Measurements from ENCODE around the gene UNC13D.
"Not testable (repeated sequence)": the region's sequence is repeated elsewhere in the genome, so short reads cannot be mapped to it uniquely, and the experiment has no call there.

UNC13D gene

DNA sequence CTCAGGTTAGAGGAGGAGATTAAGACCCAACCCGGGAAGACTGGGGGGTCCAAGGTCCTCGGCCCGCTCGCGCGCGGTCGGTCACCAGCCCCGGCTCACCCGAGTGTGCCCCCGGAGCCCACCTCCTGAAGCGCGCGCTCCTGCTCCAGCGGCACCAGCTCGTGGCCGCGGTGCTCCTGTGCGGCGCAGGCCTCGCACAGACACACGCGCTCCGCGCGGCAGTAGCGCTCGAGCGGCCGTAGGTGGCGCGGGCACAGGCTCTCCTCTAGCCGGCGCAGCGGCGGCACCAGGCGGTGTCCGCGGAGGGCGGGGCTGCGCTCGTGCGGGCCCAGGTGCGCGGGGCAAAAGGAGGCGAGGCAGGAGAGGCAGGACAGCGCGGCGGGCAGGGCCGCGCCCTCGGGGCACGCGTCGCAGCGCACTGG lies 33.6 kb upstream of the UNC13D start:
- peak; percentile 82 for ATAC-seq (ENCODE audit: low read depth)
- peaks cover 17% of the 10 kb centered on the region for H3K4me1 Mint-ChIP-seq
- H3K27ac Mint-ChIP-seq: peak overlapping the region; percentile 86
- H3K4me3 Mint-ChIP-seq: peak overlapping the region; percentile 94
- H3K36me3 Mint-ChIP-seq: no peaks in the 10 kb centered on the region
- no peaks in the 10 kb centered on the region for H3K9me3 Mint-ChIP-seq
- no peaks in the 10 kb centered on the region for H3K27me3 Mint-ChIP-seq
- peak; percentile 72 to 74 for DNase-seq (ENCODE audit: low spot score in 2 of 2)

- Mint-ChIP-seq H3K4me1 (peaks cover 17% of the 10 kb centered on the region), H3K27me3 (no peaks in the 10 kb centered on the region), H3K27ac (peak overlapping the region; percentile 86), H3K9me3 (no peaks in the 10 kb centered on the region), H3K4me3 (peak overlapping the region; percentile 94), H3K36me3 (no peaks in the 10 kb centered on the region)
- peak in 1 of 2 donors; percentile 45 for DNase-seq (ENCODE audit: low spot score in 2 of 2)
- peak; percentile 14 for ATAC-seq (ENCODE audit: low read depth)
Observed at GRCh38 chr17:75876938-75877751, 32.9 kb upstream of the UNC13D start.

- H3K36me3 Mint-ChIP-seq: no peaks in the 10 kb centered on the region
- peak; percentile 61 to 62 for DNase-seq (ENCODE audit: low spot score in 2 of 2)
- H3K4me3 Mint-ChIP-seq: peak overlapping the region; percentile 94
- peak overlapping the region; percentile 86 for H3K27ac Mint-ChIP-seq
- no peaks in the 10 kb centered on the region for H3K27me3 Mint-ChIP-seq
- H3K9me3 Mint-ChIP-seq: no peaks in the 10 kb centered on the region
- ATAC-seq (ENCODE audit: low read depth): peak; percentile 67
- peaks cover 17% of the 10 kb centered on the region for H3K4me1 Mint-ChIP-seq
Observed at GRCh38 chr17:75876190-75876937, 32.2 kb upstream of the UNC13D start.

DNA sequence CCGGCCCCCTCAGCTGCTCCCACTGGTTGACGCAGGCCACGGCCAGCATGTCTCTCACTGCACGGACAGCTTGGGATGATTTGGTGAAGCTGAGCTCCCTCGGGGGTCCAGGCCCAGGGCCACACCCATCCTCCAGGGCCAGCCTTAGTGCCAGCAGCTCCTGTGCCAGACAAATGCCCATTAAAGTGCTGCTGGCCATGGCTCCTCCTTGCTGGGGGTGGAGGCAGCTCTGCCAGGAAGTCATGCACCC lies 31.7 kb upstream of the UNC13D start:
- DNase-seq (ENCODE audit: low spot score in 2 of 2): no peak
- Mint-ChIP-seq H3K4me3 (peak overlapping the region; percentile 94), H3K27me3 (no peaks in the 10 kb centered on the region), H3K9me3 (no peaks in the 10 kb centered on the region), H3K27ac (peak overlapping the region; percentile 86), H3K4me1 (peaks cover 17% of the 10 kb centered on the region), H3K36me3 (no peaks in the 10 kb centered on the region)
- ATAC-seq (ENCODE audit: low read depth): no peak

DNA sequence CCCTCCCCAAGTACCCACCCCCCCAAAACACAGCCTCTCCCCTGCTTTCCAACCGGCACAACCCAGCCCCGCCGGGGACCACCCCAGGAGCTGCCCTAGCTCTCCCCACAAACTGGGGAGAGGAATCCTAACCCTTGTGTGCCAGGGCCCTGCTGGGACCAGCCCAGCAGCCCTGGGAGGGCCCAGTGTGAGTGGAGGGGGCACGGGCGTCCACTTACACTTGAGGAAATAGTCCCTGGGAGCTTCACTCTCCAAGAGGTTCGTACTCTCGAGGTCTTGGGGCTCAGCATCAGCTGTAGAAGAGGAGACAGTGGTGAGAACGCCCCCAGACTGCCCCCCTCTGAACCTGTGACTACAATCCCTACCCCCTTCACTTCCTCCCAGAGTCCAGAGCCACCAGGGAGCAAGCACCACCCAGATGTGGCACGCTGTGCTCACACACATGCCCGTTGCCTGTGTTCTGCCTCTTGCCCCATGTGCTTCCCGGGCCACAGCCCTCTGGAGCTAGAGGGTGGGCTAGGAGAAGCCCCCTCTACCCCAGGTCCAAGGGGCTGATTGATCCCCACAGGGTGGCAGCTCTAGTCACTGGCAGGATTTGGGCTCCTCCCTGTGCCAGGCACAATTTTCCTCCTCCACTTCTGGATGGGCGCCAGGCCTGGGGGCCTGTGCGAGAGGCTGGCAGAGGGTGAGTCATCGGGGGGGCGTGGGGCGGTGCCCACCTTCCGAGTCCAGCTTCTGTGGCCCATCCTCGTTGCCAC lies 31.2 kb upstream of the UNC13D start:
- peak overlapping the region; percentile 94 for H3K4me3 Mint-ChIP-seq
- H3K27ac Mint-ChIP-seq: peak overlapping the region; percentile 86
- H3K9me3 Mint-ChIP-seq: no peaks in the 10 kb centered on the region
- H3K27me3 Mint-ChIP-seq: no peaks in the 10 kb centered on the region
- H3K36me3 Mint-ChIP-seq: no peaks in the 10 kb centered on the region
- ATAC-seq (ENCODE audit: low read depth) (no peak), DNase-seq (ENCODE audit: low spot score in 2 of 2) (no peak)
- H3K4me1 Mint-ChIP-seq: peaks cover 17% of the 10 kb centered on the region

- DNase-seq (ENCODE audit: low spot score in 2 of 2) (no peak), ATAC-seq (ENCODE audit: low read depth) (no peak)
- no peaks in the 10 kb centered on the region for H3K36me3 Mint-ChIP-seq
- no peaks in the 10 kb centered on the region for H3K27me3 Mint-ChIP-seq
- H3K9me3 Mint-ChIP-seq: no peaks in the 10 kb centered on the region
- no peak overlapping the region for H3K27ac Mint-ChIP-seq
- H3K4me3 Mint-ChIP-seq: no peak overlapping the region
- peaks cover 17% of the 10 kb centered on the region for H3K4me1 Mint-ChIP-seq
Observed at GRCh38 chr17:75874323-75875181, 30.3 kb upstream of the UNC13D start.

DNA sequence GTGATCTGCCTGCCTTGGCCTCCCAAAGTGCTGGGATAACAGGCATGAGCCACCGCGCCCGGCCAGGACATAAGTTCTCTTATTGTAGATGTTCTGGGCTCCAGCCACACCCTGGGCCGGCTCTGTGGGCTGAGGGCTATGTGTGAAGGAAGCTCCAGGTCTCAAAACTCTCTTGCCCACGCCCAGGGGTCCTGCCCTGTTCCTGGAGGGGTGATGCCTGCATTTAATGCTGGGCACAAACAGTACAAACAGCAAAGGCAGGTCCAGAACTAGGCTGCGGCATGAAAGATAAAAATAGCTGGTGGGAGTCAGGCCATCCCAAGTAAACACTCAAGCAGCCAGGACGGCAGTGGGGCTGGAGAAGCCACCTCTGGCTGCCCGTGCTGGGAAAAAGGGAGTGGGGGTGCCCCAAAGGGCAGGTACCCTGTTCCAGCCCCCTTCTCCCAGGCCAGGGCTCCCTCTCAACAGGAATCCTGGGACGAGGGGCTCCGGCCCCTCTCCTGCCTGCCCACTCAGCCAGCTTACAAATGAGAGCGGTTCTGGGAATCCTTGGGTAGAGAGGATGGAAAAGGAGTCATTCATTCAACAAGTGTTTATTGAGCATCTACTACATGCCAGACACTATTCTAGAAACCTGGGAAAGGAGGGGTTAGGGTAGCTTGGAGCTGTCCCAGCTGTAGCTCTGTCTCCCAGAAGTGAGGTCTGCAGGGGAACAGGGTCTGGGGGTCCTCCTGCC lies 29.6 kb upstream of the UNC13D start:
- ATAC-seq (ENCODE audit: low read depth) (no peak), DNase-seq (ENCODE audit: low spot score in 2 of 2) (no peak)
- Mint-ChIP-seq H3K4me1 (peaks cover 17% of the 10 kb centered on the region), H3K27ac (no peak overlapping the region), H3K27me3 (no peaks in the 10 kb centered on the region), H3K9me3 (no peaks in the 10 kb centered on the region), H3K4me3 (no peak overlapping the region), H3K36me3 (no peaks in the 10 kb centered on the region)

DNA sequence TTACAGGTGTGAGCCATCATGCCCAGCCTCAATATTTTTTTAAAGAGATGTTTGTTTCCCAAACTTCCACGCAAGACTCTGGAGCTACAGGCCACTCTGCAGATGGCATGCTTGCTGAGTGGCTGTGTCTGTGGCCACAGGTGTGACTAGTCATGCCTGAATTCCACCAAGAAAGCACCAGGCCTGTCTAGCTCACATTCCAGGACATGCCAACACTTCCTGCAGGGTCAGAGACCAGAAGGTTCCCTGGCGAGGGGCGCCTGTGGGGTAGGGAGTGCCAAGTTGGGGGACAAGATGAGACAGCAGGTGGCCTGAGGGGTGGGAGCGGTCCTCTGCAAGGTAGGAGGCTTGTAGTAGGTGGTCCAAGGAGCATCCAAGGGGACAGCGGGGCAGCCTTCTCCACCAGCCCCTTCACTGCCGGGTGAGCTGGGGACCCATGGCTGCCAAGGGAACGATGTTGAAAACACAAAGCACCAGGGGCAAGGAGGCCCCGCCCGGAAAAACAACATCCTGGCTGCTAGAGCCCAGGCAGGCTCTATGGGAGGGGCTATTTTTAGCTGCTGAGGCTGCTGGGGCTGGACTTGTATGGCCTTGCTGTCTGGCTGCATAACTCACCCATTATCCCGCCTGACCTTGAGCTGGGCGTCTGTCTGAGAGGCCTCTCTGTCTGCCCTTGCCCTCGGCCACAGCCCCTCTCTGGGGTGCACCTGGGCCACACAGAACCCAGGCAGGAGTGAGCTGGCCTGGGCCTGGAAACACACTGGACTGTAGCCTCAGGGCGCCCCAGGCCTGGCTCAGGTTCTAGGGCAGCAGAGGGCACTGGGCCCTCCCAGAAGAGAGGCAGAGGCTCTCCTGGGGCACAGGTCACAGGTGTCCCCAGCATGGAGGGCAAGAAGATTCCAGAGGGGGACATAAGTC lies 28.5 kb upstream of the UNC13D start:
- Mint-ChIP-seq H3K27ac (no peak overlapping the region), H3K27me3 (no peaks in the 10 kb centered on the region), H3K36me3 (no peaks in the 10 kb centered on the region), H3K9me3 (no peaks in the 10 kb centered on the region), H3K4me1 (peaks cover 16% of the 10 kb centered on the region), H3K4me3 (no peak overlapping the region)
- DNase-seq (ENCODE audit: low spot score in 2 of 2) (no peak), ATAC-seq (ENCODE audit: low read depth) (no peak)

DNA sequence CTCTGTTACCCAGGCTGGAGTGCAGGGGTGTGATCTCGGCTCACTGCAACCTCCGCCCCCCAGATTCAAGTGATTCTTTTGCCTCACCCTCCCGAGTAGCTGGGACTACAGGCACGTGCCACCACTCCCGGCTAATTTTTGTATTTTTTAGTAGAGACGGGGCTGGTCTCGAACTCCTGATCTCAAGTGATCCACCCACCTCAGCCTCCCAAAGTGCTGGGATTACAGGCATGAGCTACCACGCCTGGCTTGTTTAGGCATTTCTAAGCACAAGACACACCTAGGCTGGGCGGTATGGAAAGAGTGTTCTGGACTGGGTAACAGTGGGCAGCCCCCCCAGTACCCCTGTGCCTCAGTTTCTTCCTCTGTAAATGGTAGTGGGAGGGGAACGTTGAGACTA lies 26.0 kb upstream of the UNC13D start:
- not testable (repeated sequence) for H3K9me3 Mint-ChIP-seq; H3K4me1 Mint-ChIP-seq; H3K36me3 Mint-ChIP-seq; H3K27me3 Mint-ChIP-seq; H3K4me3 Mint-ChIP-seq; ATAC-seq (ENCODE audit: low read depth); DNase-seq (ENCODE audit: low spot score in 2 of 2); H3K27ac Mint-ChIP-seq

- H3K9me3 Mint-ChIP-seq: no peaks in the 10 kb centered on the region
- no peaks in the 10 kb centered on the region for H3K27me3 Mint-ChIP-seq
- no peak overlapping the region for H3K4me3 Mint-ChIP-seq
- no peak overlapping the region for H3K27ac Mint-ChIP-seq
- ATAC-seq (ENCODE audit: low read depth) (no peak), DNase-seq (ENCODE audit: low spot score in 2 of 2) (no peak)
- H3K4me1 Mint-ChIP-seq: peaks cover 6% of the 10 kb centered on the region
- no peaks in the 10 kb centered on the region for H3K36me3 Mint-ChIP-seq
Observed at GRCh38 chr17:75869282-75870141, 25.3 kb upstream of the UNC13D start.

DNA sequence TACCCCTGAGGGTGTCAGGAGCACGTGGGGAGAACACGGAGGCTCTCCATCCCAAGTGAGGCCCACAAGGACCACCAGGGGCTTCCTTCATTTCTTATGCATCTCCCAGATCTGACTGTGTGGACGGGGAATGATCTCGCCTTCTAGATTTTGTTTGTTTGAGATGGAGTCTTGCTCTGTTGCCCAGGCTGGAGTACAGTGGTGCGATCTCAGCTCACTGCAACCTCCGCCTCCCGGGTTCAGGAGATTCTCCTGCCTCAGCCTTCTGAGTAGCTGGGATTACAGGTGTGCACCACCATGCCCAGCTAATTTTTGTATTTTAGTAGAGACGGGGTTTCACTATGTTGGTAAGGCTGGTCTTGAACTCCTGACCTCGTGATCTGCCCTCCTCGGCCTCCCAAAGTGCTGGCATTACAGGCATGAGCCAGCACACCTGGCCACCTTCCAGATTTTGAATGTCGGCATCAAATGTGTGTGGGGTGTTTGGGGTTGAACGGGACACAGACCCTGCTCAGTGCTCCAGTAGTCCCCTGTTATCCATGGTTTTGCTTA lies 24.6 kb upstream of the UNC13D start:
- H3K4me1 Mint-ChIP-seq: peaks cover 11% of the 10 kb centered on the region
- ATAC-seq (ENCODE audit: low read depth); H3K4me3 Mint-ChIP-seq; DNase-seq (ENCODE audit: low spot score in 2 of 2); H3K27ac Mint-ChIP-seq; H3K9me3 Mint-ChIP-seq; H3K36me3 Mint-ChIP-seq; H3K27me3 Mint-ChIP-seq: not testable (repeated sequence)

Data from memory B cell (primary cell).